PC-9 (cell line): Measurements from ENCODE around the gene DHRSX. TPM values are rescaled to one million over a fixed set of nuclear protein-coding genes. Genes with fewer than 3 reads are reported as not detected.

Experiments
- BruUV-seq: library from RNA; stranded (reverse); fragments of 400-500 nt; replicated peaks from 2 replicates; lab custom pipeline; 2021; lab: Mats Ljungman, UMichigan
- CTCF ChIA-PET: fragments of 300-600 bp; sonication (Branson Sonifier 250); formaldehyde crosslinking; loops from one replicate; lab custom pipeline; 2022; ENCODE audit warnings: antibody characterized with exemption; lab: Charles Lee
- POLR2A ChIA-PET: fragments of 300-600 bp; sonication (Branson Sonifier 250); formaldehyde crosslinking; loops from one replicate; lab custom pipeline; 2022; ENCODE audit warnings: antibody characterized with exemption; ENCODE audit not compliant: unreplicated experiment; lab: Charles Lee
- DNase-seq, 2 experiments: peaks; one replicate each; pipeline versions ENCODE4 v3.0.0 to v3.0.0-alpha.2; 2015 to 2022; ENCODE audit warnings: mixed read lengths in 1 of 2
- H2AFZ ChIP-seq: fragments of 200-600 bp; sonication (generic); 2 replicates; pipeline ENCODE4 v1.8.1; 2017; ENCODE audit warnings: antibody characterized with exemption
- H3F3A ChIP-seq: fragments of 200-600 bp; sonication (generic); 2 replicates; pipeline ENCODE4 v1.8.1; 2017; ENCODE audit warnings: antibody characterized with exemption, mild to moderate bottlenecking, low read depth; ENCODE audit not compliant: insufficient read depth
- H3K27ac ChIP-seq: fragments of 200-600 bp; sonication (generic); 2 replicates; pipeline ENCODE4 v1.6.1; 2016; ENCODE audit warnings: mixed run types
- H3K27me3 ChIP-seq: fragments of 200-600 bp; sonication (generic); 2 replicates; pipeline ENCODE4 v1.6.1; 2016; ENCODE audit warnings: low read depth, mixed run types; ENCODE audit not compliant: insufficient read depth
- H3K36me3 ChIP-seq: fragments of 200-600 bp; sonication (generic); 2 replicates; pipeline ENCODE4 v1.6.1; 2016; ENCODE audit warnings: low read depth, mixed run types
- H3K4me1 ChIP-seq: fragments of 200-600 bp; sonication (generic); replicated peaks from 2 replicates; pipeline ENCODE4 v1.6.1; 2016; ENCODE audit warnings: mixed run types; ENCODE audit not compliant: insufficient read depth
- H3K4me2 ChIP-seq: fragments of 200-600 bp; sonication (generic); 2 replicates; pipeline ENCODE4 v1.6.1; 2017; ENCODE audit warnings: mixed run types
- H3K4me3 ChIP-seq: fragments of 200-600 bp; sonication (generic); 2 replicates; pipeline ENCODE4 v1.6.1; 2016; ENCODE audit warnings: mixed run types
- H3K79me2 ChIP-seq: fragments of 200-600 bp; sonication (generic); 2 replicates; pipeline ENCODE4 v1.6.1; 2017; ENCODE audit warnings: low read depth, mixed run types
- H3K9me2 ChIP-seq: fragments of 200-600 bp; sonication (generic); 2 replicates; pipeline ENCODE4 v1.8.1; 2017; ENCODE audit warnings: mild to moderate bottlenecking; ENCODE audit not compliant: insufficient read depth
- H3K9me3 ChIP-seq: fragments of 200-600 bp; sonication (generic); 2 replicates; pipeline ENCODE4 v1.8.1; 2016; ENCODE audit warnings: low read depth; ENCODE audit not compliant: insufficient read depth
- H4K20me1 ChIP-seq: fragments of 200-600 bp; sonication (generic); 2 replicates; pipeline ENCODE4 v1.8.1; 2017; ENCODE audit not compliant: insufficient read depth
- EZH2 ChIP-seq: fragments of 200-600 bp; sonication (generic); IDR thresholded peaks from 2 replicates; pipeline ENCODE4 v1.8.0; 2017; ENCODE audit warnings: antibody characterized with exemption, low read depth
- intact Hi-C: fragments of 100-400 bp; cut with micrococcal nuclease; formaldehyde crosslinking; loops from one replicate; pipeline ENCODE4 v1.10.0; 2022; ENCODE audit not compliant: unreplicated experiment
- total RNA-seq: library from RNA; stranded (reverse); gene quantifications from 2 replicates; pipeline ENCODE4 v1.2.3, GENCODE V29; 2021
- TF ChIP-seq, protein P1 (sequence below): fragments of 200-600 bp; sonication (generic); conservative IDR thresholded peaks from 2 replicates; pipeline ENCODE4 v1.6.1; 2017; ENCODE audit warnings: mixed run types, antibody characterized with exemption, mild to moderate bottlenecking, moderate library complexity

DHRSX gene
- total RNA-seq, 1 experiment from 2014 or later = 13.2 TPM

GRCh38 chrX:2261831-2262667, 238.7 kb downstream of the DHRSX start:
- Histone ChIP-seq H3K4me3 (no peak overlapping the region), H2AFZ (no peak overlapping the region), H3K9me3 (no peaks in the 10 kb centered on the region), H3K4me1 (no peaks in the 10 kb centered on the region), H3K4me2 (no peak overlapping the region), H3K27ac (no peak overlapping the region), H3F3A (no peaks in the 10 kb centered on the region), H4K20me1 (no peaks in the 10 kb centered on the region), H3K79me2 (no peaks in the 10 kb centered on the region), H3K27me3 (no peaks in the 10 kb centered on the region), H3K36me3 (no peaks in the 10 kb centered on the region), H3K9me2 (no peaks in the 10 kb centered on the region)
- POLR2A ChIA-PET = no interaction called here
- no peak for DNase-seq
- intact Hi-C loops = no loop called here
- no TSS peak for BruUV-seq
- CTCF ChIA-PET = no interaction called here
- TF ChIP-seq, protein P1, sequence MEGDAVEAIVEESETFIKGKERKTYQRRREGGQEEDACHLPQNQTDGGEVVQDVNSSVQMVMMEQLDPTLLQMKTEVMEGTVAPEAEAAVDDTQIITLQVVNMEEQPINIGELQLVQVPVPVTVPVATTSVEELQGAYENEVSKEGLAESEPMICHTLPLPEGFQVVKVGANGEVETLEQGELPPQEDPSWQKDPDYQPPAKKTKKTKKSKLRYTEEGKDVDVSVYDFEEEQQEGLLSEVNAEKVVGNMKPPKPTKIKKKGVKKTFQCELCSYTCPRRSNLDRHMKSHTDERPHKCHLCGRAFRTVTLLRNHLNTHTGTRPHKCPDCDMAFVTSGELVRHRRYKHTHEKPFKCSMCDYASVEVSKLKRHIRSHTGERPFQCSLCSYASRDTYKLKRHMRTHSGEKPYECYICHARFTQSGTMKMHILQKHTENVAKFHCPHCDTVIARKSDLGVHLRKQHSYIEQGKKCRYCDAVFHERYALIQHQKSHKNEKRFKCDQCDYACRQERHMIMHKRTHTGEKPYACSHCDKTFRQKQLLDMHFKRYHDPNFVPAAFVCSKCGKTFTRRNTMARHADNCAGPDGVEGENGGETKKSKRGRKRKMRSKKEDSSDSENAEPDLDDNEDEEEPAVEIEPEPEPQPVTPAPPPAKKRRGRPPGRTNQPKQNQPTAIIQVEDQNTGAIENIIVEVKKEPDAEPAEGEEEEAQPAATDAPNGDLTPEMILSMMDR = no peak
- TF ChIP-seq EZH2 = no peak

GRCh38 chrX:2252331-2253065, 248.3 kb downstream of the DHRSX start:
- intact Hi-C loops = no loop called here
- ChIA-PET POLR2A (no interaction called here), CTCF (no interaction called here)
- DNase-seq = no peak
- Histone ChIP-seq H3K36me3 (no peaks in the 10 kb centered on the region), H3K9me2 (no peaks in the 10 kb centered on the region), H3K4me3 (no peak overlapping the region), H3F3A (no peaks in the 10 kb centered on the region), H3K27me3 (no peaks in the 10 kb centered on the region), H3K79me2 (no peaks in the 10 kb centered on the region), H3K9me3 (no peaks in the 10 kb centered on the region), H3K4me2 (no peak overlapping the region), H2AFZ (no peak overlapping the region), H4K20me1 (no peaks in the 10 kb centered on the region), H3K27ac (no peak overlapping the region), H3K4me1 (no peaks in the 10 kb centered on the region)
- TF ChIP-seq, protein P1 = no peak
- no peak for TF ChIP-seq EZH2
- no TSS peak for BruUV-seq

DNA sequence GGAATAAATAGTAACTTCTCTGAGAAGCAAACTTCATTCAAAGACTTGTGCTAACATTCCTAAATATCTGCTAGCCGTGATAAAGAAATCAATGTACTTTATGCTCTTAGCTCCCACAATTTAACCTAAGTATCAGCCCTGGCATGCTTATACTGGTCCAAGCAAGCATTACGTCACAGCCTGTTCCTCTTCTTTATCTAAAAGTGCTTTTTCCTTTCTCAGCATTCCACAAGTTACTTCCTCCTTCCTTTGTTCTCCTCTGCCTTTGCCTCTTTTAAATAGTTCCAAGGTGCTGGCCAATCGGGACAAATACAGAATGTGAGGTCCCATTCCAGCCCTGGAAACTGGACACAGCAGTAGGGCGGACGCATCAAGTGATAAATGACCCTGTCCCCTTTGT, 249.6 kb downstream of the DHRSX start:
- intact Hi-C loops = no loop called here
- Histone ChIP-seq H3K79me2 (no peaks in the 10 kb centered on the region), H3K4me1 (no peaks in the 10 kb centered on the region), H3K9me3 (no peaks in the 10 kb centered on the region), H3K9me2 (no peaks in the 10 kb centered on the region), H3F3A (no peaks in the 10 kb centered on the region), H4K20me1 (no peaks in the 10 kb centered on the region), H3K36me3 (no peaks in the 10 kb centered on the region), H2AFZ (no peak overlapping the region), H3K4me3 (no peak overlapping the region), H3K4me2 (no peak overlapping the region), H3K27me3 (no peaks in the 10 kb centered on the region), H3K27ac (no peak overlapping the region)
- ChIA-PET CTCF (no interaction called here), POLR2A (no interaction called here)
- TF ChIP-seq, protein P1 = no peak
- no peak for TF ChIP-seq EZH2
- BruUV-seq = no TSS peak
- DNase-seq = no peak
